Right cardiac atrium (tissue), 5 donors: ENCODE data around the gene GORASP1. TPM values are rescaled to one million over a fixed set of nuclear protein-coding genes. Genes with fewer than 3 reads are reported as not detected.

Source experiments
- ATAC-seq, 2 donors: fragments of 200-7000 bp; cut with Tn5 transposase; one replicate each; pipeline versions ENCODE4 v1.8.0 to v1.9.1; 2020; ENCODE audit warnings: moderate library complexity in 2 of 2, mild to moderate bottlenecking in 1 of 2
- DNase-seq, 3 donors: peaks; one replicate each; pipeline ENCODE4 v3.0.0-alpha.2; 2020
- H3K27ac ChIP-seq: one replicate; pipeline ENCODE4 v1.5.1; 2013; ENCODE audit warnings: mild to moderate bottlenecking, low read length, control low read depth, moderate library complexity
- H3K27me3 ChIP-seq: one replicate; pipeline ENCODE4 v1.6.1; 2013; ENCODE audit not compliant: control insufficient read depth, insufficient read depth
- H3K4me1 ChIP-seq: one replicate; pipeline ENCODE4 v1.6.1; 2013; ENCODE audit warnings: low read length; ENCODE audit not compliant: control insufficient read depth, insufficient read depth
- H3K4me3 ChIP-seq: one replicate; pipeline ENCODE4 v1.5.1; 2013; ENCODE audit warnings: low read length, control low read depth
- H3K9me3 ChIP-seq: one replicate; pipeline ENCODE4 v1.6.1; 2013; ENCODE audit warnings: low read length; ENCODE audit not compliant: control insufficient read depth
- WGBS: extraction: QIAGEN DNeasy Blood & Tissue Kit; methylation state at CpG from one replicate; pipeline ENCODE4 v1.1.7; 2013; 5-methylcytosine and 5-hydroxymethylcytosine counted together
- intact Hi-C, 4 donors: fragments of 100-400 bp; cut with DNase I; formaldehyde crosslinking; loops; one replicate each; pipeline versions ENCODE4 v1.11.0 to v1.14.0; 2022 to 2023
- polyA plus RNA-seq: library from polyadenylated mRNA; stranded (reverse); fragments of 200-250 nt; gene quantifications from one replicate; pipeline ENCODE4 v1.2.3, GENCODE V29; 2013
- total RNA-seq, 4 donors: library from RNA; stranded (reverse); fragmentation: NEBNext Ultra II Directional; extraction: Animal tissue kit (Norgen Biotek cat#: 25700); gene quantifications; one replicate each; pipeline ENCODE4 v1.2.1, GENCODE V29; 2021
- donor health status: healthy with polysubstance abuse.
- donor health status: DM: no; HTN: yes; CAD: no.
- donor health status: DM: no; HTN: no; CAD: no.
- donor health status: DM: no; HTN: yes; CAD: no; lungs with severe emphysema.
- donor health status: DM: yes; HTN: yes; CAD: no.

Gene GORASP1
- total and polyA plus RNA-seq, 5 donors, result 26.3 to 53.4 (median 46.4) TPM

GRCh38 chr3:39099738-39100499 lies 7.5 kb downstream of the GORASP1 start:
- intact Hi-C loops, result no loop called here
- H3K27ac ChIP-seq, result no peak overlapping the region
- H3K27me3 ChIP-seq, result no peaks in the 10 kb centered on the region
- no peak overlapping the region for H3K4me3 ChIP-seq
- ATAC-seq, result no peak
- WGBS, result 94% methylated on average over 2 of the region's 2 CpGs
- H3K4me1 ChIP-seq, result peaks cover 16% of the 10 kb centered on the region
- no peaks in the 10 kb centered on the region for H3K9me3 ChIP-seq
- DNase-seq, result peak in 1 of 3 donors; percentile 40

GRCh38 chr3:39099242-39099641 lies 8.2 kb downstream of the GORASP1 start:
- no peaks in the 10 kb centered on the region for H3K9me3 ChIP-seq
- intact Hi-C loops, result no loop called here
- DNase-seq (no peak), ATAC-seq (no peak)
- 88% methylated on average over 1 of the region's 1 CpG for WGBS
- H3K27ac ChIP-seq, result no peak overlapping the region
- peaks cover 11% of the 10 kb centered on the region for H3K4me1 ChIP-seq
- H3K27me3 ChIP-seq, result no peaks in the 10 kb centered on the region
- H3K4me3 ChIP-seq, result no peak overlapping the region

GRCh38 chr3:39098473-39099000 lies 8.9 kb downstream of the GORASP1 start:
- Histone ChIP-seq H3K4me3 (no peak overlapping the region), H3K9me3 (no peaks in the 10 kb centered on the region), H3K27me3 (no peaks in the 10 kb centered on the region), H3K27ac (no peak overlapping the region), H3K4me1 (peaks cover 4% of the 10 kb centered on the region)
- peak in 1 of 3 donors; percentile 30 for DNase-seq
- no peak for ATAC-seq
- 87% methylated on average over 8 of the region's 8 CpGs for WGBS
- intact Hi-C loops, result no loop called here

- WGBS, result 78% methylated on average over 8 of the region's 8 CpGs
- H3K4me1 ChIP-seq, result peaks cover under 1% of the 10 kb centered on the region
- no peak overlapping the region for H3K4me3 ChIP-seq
- H3K27ac ChIP-seq, result no peak overlapping the region
- no peaks in the 10 kb centered on the region for H3K27me3 ChIP-seq
- intact Hi-C loops, result no loop called here
- H3K9me3 ChIP-seq, result no peaks in the 10 kb centered on the region
- ATAC-seq (no peak), DNase-seq (peak in 1 of 3 donors; percentile 50)
Observed at GRCh38 chr3:39097716-39098472, 9.5 kb downstream of the GORASP1 start.

GRCh38 chr3:39096775-39097174 lies 10.7 kb downstream of the GORASP1 start:
- Histone ChIP-seq H3K4me3 (no peak overlapping the region), H3K4me1 (no peaks in the 10 kb centered on the region), H3K9me3 (no peaks in the 10 kb centered on the region), H3K27me3 (no peaks in the 10 kb centered on the region), H3K27ac (peak overlapping the region; percentile 14)
- DNase-seq, result peak in 1 of 3 donors; percentile 19
- intact Hi-C loops, result no loop called here
- ATAC-seq, result peak in 1 of 2 donors; percentile 39
- WGBS, result 12% methylated on average over 3 of the region's 3 CpGs

- H3K9me3 ChIP-seq, result no peaks in the 10 kb centered on the region
- no peaks in the 10 kb centered on the region for H3K27me3 ChIP-seq
- intact Hi-C loops, result no loop called here
- DNase-seq (no peak), ATAC-seq (no peak)
- H3K4me1 ChIP-seq, result no peaks in the 10 kb centered on the region
- H3K27ac ChIP-seq, result no peak overlapping the region
- H3K4me3 ChIP-seq, result no peak overlapping the region
- 66% methylated on average over 3 of the region's 3 CpGs for WGBS
Observed at GRCh38 chr3:39095778-39096177, 11.6 kb downstream of the GORASP1 start.

- Histone ChIP-seq H3K4me3 (no peak overlapping the region), H3K4me1 (no peaks in the 10 kb centered on the region), H3K9me3 (no peaks in the 10 kb centered on the region), H3K27ac (no peak overlapping the region), H3K27me3 (no peaks in the 10 kb centered on the region)
- WGBS, result 71% methylated on average over 7 of the region's 7 CpGs
- intact Hi-C loops, result no loop called here
- ATAC-seq, result no peak
- DNase-seq, result no peak
Observed at GRCh38 chr3:39094851-39095677, 12.4 kb downstream of the GORASP1 start.

- Histone ChIP-seq H3K4me1 (no peaks in the 10 kb centered on the region), H3K9me3 (no peaks in the 10 kb centered on the region), H3K4me3 (no peak overlapping the region), H3K27ac (no peak overlapping the region), H3K27me3 (no peaks in the 10 kb centered on the region)
- intact Hi-C loops, result no loop called here
- WGBS, result 85% methylated on average over 2 of the region's 2 CpGs
- ATAC-seq (no peak), DNase-seq (no peak)
Observed at GRCh38 chr3:39090922-39091321, 16.5 kb downstream of the GORASP1 start.

GRCh38 chr3:39088889-39089288 lies 18.5 kb downstream of the GORASP1 start:
- DNase-seq, result no peak
- Histone ChIP-seq H3K4me3 (no peak overlapping the region), H3K27ac (no peak overlapping the region), H3K4me1 (no peaks in the 10 kb centered on the region), H3K9me3 (no peaks in the 10 kb centered on the region), H3K27me3 (no peaks in the 10 kb centered on the region)
- ATAC-seq, result no peak
- WGBS, result 68% methylated on average over 3 of the region's 3 CpGs
- intact Hi-C loops, result no loop called here

GRCh38 chr3:39088456-39088855 lies 19.0 kb downstream of the GORASP1 start:
- H3K9me3 ChIP-seq, result no peaks in the 10 kb centered on the region
- no peaks in the 10 kb centered on the region for H3K4me1 ChIP-seq
- no peak overlapping the region for H3K27ac ChIP-seq
- DNase-seq (no peak), ATAC-seq (no peak)
- H3K4me3 ChIP-seq, result no peak overlapping the region
- intact Hi-C loops, result no loop called here
- WGBS, result 90% methylated on average over 3 of the region's 3 CpGs
- H3K27me3 ChIP-seq, result no peaks in the 10 kb centered on the region
